Endometrial microvascular endothelial cells (primary cell): ENCODE results near the gene MSI1. TPM values are rescaled to one million over a fixed set of nuclear protein-coding genes. Genes with fewer than 3 reads are reported as not detected.

Source experiments
- in situ Hi-C: cut with HindIII; loops from 2 replicates; pipeline ENCODE4 v1.10.0; 2017; ENCODE audit warnings: low sequenced_read_pairs, low pct_unique_long_range_greater_than_20kb; ENCODE audit errors: inconsistent ontology term
- total RNA-seq: library from RNA; depleted of rRNA; stranded (reverse); fragments of >200 nt; gene quantifications from one replicate; pipeline ENCODE4 v1.2.3, GENCODE V29; 2015; ENCODE audit errors: inconsistent ontology term

The MSI1 gene
- total RNA-seq, 1 donor from 2014 or later, result not detected

GRCh38 chr12:120362516-120363273 lies 6.3 kb downstream of the MSI1 start:
- in situ Hi-C loops, result no loop called here

GRCh38 chr12:120361506-120362208 lies 7.3 kb downstream of the MSI1 start:
- in situ Hi-C loops, result no loop called here

- in situ Hi-C loops, result no loop called here
These were observed 9.8 kb downstream of the MSI1 start for GRCh38 chr12:120359128-120359527.

GRCh38 chr12:120358412-120359100 lies 10.4 kb downstream of the MSI1 start:
- in situ Hi-C loops, result no loop called here

GRCh38 chr12:120357104-120357503 lies 11.9 kb downstream of the MSI1 start:
- in situ Hi-C loops, result no loop called here

- in situ Hi-C loops, result no loop called here
These were observed 12.4 kb downstream of the MSI1 start for GRCh38 chr12:120356567-120357030.

GRCh38 chr12:120353556-120354317 lies 15.2 kb downstream of the MSI1 start:
- in situ Hi-C loops, result no loop called here

- in situ Hi-C loops, result no loop called here
These were observed 15.8 kb downstream of the MSI1 start for GRCh38 chr12:120353136-120353535.

- in situ Hi-C loops, result no loop called here
These were observed 16.8 kb downstream of the MSI1 start for GRCh38 chr12:120352117-120352516.

GRCh38 chr12:120350576-120351350 lies 18.2 kb downstream of the MSI1 start:
- in situ Hi-C loops, result no loop called here

- in situ Hi-C loops, result no loop called here
These were observed 21.2 kb downstream of the MSI1 start for GRCh38 chr12:120347766-120348165.

- in situ Hi-C loops, result no loop called here
These were observed 22.3 kb downstream of the MSI1 start for GRCh38 chr12:120346681-120347080.

- in situ Hi-C loops, result no loop called here
These were observed 22.9 kb downstream of the MSI1 start for GRCh38 chr12:120346031-120346430.

GRCh38 chr12:120343692-120344091 lies 25.3 kb downstream of the MSI1 start:
- in situ Hi-C loops, result no loop called here

GRCh38 chr12:120343039-120343537 lies 25.9 kb downstream of the MSI1 start:
- in situ Hi-C loops, result no loop called here

- in situ Hi-C loops, result no loop called here
These were observed 26.6 kb downstream of the MSI1 start for GRCh38 chr12:120342175-120343038.

GRCh38 chr12:120339256-120339655 lies 29.7 kb downstream of the MSI1 start:
- in situ Hi-C loops, result no loop called here
